ENCODE results near the gene COX10.

DNA sequence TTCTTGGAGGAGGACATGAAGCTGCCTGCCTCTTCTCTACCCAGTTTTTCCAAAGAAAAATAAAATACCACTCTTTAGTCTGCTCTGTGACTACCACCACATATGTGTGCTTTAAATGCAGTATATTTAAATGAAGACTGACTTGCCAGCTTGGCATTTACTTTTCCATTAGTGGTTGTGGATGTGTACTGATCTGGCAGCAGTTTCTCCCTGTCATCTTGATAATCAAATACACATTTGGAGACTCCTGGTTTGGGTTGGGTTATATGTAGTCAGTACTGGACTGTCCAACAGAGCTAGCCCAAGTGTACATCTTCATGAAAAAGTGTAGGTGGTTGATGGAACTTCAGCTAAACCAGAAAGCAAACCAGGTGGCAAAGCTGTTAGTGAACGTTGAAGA is 19.9 kb downstream of the COX10 start:
- no peak for TF ChIP-seq POLR2A (IDR thresholded peaks at IDR 0.05; ENCODE audit: low read length)
- TF ChIP-seq GATA1 (IDR thresholded peaks at IDR 0.05; ENCODE audit: low read depth, low read length), result no peak

All from erythroblast (primary cell).